Activated T-cell treated with anti-CD3 and anti-CD28 coated beads for 4 hours (primary cell): Measurements from ENCODE around the gene HELZ2.
"Not testable (repeated sequence)": the region's sequence is repeated elsewhere in the genome, so short reads cannot be mapped to it uniquely, and the experiment has no call there.

ENCODE experiments used
- DNase-seq: peaks from one replicate; pipeline ENCODE4 v3.0.0-alpha.2; 2020

The HELZ2 gene

GRCh38 chr20:63578224-63579016, 4.4 kb upstream of the HELZ2 start:
- no peak for DNase-seq

- no peak for DNase-seq
These were observed 3.4 kb upstream of the HELZ2 start for GRCh38 chr20:63577317-63577894.

GRCh38 chr20:63576311-63576710, 2.3 kb upstream of the HELZ2 start:
- DNase-seq: no peak

- DNase-seq: no peak
These were observed 1.0 kb upstream of the HELZ2 start for GRCh38 chr20:63574829-63575743.

GRCh38 chr20:63573647-63574131, 350 bp downstream of the HELZ2 start:
- DNase-seq: no peak

DNA sequence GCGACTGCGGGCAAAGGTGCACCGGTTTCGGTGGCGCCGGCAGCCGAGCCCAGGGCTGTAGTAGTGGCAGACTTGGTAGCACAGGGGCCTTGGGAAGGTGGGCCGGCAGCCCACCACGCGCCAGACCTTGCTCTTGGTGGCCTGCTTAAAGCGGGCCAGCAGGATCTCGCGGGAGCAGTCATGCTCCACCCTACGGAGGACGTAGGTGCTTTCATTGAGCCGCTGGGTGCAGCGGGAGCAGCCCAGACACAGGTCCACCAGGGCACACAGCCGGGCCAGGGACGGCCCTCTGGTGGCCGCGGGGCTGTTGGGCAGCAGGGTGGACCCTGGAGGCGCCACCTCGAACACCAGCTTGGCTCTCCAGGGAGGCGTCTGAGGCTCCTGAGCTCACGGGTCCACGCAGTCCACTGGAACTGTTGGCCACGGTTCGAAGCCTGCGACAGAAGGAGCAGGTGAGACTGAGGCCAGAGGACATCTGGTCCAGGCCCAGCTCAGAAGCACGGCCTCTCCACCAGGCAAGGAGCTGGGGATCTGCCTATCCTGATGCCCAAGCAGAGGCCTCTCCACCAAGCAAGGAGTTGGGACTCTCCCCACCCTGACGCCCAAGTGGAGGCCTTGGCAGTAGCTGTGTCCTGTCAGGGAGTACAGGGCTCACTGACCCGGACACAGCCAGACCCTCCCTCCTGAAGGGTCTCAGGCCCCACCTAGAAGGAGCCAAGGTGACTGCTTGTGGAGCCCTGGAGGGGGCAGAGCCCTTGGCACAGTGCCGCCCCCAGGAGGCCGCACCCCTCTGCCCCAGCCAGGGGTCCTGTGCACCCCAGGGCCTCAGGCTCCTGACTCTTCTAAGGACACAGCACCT, 1.0 kb downstream of the HELZ2 start:
- no peak for DNase-seq

- no peak for DNase-seq
These were observed 1.8 kb downstream of the HELZ2 start for GRCh38 chr20:63572071-63572787.

- DNase-seq: not testable (repeated sequence)
These were observed 3.0 kb downstream of the HELZ2 start for GRCh38 chr20:63571087-63571478.

GRCh38 chr20:63570281-63571086, 3.6 kb downstream of the HELZ2 start:
- DNase-seq: no peak

GRCh38 chr20:63568986-63569949, 4.8 kb downstream of the HELZ2 start:
- no peak for DNase-seq

DNA sequence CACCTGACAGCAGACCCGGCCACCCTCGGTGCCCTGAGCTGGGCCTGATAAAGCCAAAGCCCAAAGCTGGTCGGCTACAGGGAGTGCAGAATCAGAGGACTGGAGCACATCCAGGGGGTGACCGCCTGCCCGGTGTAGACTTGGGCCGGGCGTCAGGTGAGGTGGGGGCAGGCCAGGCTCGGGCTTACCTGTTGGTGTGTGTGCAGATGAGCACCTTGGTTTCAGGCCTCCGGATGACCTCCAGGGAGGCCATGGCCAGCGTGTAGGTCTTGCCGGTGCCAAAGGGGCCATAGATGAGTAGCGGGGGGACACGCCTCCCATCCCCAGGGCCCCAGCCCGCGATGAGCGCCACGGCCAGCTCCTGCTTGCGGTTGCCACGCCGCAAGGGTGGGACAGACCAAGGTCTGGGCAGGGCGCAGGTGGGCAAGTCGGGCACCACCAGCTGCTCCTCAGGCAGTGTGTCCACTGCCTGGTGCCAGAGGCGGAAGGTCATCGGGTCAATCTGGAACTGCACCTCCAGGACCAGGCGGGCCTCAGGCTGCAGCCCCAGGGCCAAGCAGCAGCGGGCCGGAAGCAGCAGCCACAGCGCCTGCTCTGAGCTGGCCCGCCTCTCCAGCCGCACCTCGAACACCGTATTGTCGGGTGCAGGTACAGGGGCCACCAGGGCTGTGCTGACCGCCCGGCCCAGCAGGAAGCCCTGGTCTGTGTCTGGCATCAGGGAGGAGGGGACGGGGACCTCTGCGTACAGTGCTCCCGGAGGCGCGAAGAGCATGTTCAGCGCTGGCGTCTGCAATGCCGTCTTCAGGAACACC, 5.7 kb downstream of the HELZ2 start:
- no peak for DNase-seq

DNA sequence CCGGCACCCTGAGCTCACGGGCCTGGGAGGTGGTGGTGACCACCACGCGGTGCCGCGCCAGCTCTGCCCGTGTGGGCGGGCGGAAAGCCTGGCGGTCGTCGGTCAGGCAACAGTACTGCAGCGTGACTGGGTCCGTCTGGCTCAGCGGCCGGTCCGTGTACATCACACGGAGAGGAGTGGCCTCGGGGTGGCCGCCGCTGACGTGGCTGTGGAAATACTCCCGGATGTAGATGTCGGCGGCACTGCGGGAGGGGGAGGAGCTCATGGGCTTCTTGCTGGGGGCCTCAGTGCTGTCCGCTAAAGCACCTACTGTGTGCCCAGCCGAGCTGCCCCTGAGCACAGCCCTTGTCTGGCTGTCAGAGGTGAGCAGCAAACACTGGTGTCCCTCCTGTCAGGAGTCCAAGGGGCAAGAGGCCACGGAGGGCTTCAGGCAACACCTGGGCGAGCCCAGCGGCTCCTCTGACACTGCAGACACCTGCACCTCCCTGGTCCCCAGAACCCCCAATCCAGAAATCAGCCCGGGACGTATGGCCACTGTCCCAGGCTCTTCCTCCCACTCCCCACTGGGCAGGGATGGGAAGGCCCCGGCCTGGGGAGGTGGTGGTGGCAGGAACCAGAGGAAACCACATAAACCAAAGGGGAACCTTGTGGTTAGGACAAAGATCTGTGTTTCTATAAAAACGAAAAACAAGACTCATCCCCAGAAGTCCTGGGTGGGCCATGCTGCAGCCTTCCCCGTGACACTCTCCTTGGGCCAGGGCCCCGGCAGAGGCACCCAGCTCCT, 6.5 kb downstream of the HELZ2 start:
- no peak for DNase-seq

- no peak for DNase-seq
These were observed 7.0 kb downstream of the HELZ2 start for GRCh38 chr20:63567136-63567385.

DNA sequence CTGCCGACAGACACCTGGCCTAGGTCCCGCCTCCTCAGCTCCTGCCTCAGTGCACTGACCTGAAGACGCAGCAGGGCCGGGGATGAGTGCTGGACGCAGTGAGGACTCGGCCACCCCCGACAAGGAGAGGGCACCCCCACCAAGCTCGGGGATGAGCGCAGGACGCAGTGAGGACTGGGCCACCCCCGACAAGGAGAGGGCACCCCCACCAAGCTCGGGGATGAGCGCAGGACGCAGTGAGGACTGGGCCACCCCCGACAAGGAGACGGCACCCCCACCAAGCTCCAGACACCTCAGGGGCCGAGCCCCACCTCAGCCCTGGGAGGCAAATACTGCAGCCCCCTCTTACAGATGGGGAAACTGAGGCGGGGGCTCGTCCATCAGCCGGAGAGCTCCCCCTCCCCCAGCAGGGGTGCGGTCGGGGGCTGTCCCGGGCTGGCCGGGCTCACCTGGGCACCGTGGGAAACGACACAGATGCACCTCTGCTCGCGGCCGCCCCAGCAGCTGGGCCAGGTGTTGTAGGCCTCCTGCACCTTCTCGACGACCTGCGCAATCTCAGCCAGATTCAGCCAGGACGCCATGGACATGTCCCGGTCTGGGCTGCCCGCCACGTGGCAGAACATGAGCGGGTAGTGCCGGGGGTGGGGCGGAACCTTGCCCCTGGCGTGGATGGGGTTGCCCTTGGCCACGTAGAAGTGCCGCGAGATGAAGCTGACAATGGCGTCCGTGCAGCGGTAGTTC, 7.5 kb downstream of the HELZ2 start:
- DNase-seq: no peak

GRCh38 chr20:63565699-63566335, 8.2 kb downstream of the HELZ2 start:
- no peak for DNase-seq

DNA sequence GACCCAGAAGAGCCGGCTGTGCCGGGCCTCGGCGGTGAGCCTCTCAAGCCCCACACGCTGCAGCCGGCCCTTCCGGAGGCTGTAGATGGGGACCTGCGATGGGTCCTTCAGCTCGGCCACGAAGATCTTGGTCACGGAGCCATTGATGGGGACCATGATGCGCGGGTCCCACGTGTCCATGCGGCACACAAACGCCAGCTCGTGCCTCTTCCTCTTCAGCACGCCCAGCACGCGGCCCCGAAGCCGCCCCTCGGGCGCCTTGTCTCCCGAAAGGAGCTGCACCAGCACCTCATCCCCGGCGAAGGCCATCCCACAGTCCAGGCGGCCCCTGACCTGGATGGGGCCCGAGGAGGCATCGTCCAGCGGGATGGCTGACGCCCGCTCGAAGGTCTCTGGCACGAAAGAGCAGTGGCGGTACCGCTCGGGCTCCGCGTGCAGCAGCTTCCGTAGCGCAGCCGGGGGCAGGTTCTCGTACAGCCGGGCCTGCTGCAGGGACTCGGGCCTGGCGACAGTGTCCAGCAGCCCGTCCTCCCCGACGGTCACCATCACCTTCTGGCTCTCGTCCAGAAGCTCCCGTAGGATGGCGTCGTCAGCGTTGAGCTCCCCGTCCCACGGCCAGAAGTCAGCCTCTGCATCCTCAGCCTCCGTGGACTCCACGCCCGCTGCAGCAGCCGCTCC, 8.9 kb downstream of the HELZ2 start:
- DNase-seq: no peak
